ENCODE results near the gene WRAP73.
A peak's percentile ranks its signal among the peaks of the same experiment; 100 is the strongest.

WRAP73 gene

DNA sequence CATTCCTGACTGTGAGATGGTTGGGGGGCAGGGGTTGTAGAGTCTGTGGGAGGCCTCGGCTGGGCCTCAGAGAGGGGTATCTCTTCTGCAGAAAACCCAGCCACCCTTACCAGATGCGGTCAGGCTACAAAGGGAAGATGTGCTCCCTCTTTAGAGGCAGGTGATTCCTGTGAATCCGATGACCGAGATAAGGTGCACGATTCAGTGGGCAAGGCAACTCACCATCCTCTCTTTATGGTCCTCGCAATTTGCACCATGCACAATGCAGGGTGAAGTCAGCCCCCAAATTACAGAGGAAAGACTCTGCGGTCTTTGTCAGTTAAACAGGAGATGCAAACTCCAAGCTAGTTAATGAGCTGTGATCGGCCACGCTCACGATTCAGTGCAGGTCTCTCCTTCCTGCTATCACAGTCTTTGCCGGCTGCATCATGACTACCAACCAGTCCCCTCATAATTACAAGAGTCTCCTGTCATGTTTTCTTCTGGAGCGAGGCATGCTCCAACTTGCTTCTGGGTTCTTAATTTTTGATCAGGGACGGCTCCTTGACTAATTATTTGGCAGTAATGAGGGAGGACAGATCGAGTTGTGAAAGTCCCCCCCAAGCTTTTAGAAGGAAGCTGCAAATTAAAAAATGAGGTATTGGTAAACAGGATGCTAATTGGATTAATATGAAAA lies 14.9 kb upstream of the WRAP73 start:
- FAIRE-seq = no peak

GRCh38 chr1:3663999-3664699 lies 14.2 kb upstream of the WRAP73 start:
- no peak for FAIRE-seq

DNA sequence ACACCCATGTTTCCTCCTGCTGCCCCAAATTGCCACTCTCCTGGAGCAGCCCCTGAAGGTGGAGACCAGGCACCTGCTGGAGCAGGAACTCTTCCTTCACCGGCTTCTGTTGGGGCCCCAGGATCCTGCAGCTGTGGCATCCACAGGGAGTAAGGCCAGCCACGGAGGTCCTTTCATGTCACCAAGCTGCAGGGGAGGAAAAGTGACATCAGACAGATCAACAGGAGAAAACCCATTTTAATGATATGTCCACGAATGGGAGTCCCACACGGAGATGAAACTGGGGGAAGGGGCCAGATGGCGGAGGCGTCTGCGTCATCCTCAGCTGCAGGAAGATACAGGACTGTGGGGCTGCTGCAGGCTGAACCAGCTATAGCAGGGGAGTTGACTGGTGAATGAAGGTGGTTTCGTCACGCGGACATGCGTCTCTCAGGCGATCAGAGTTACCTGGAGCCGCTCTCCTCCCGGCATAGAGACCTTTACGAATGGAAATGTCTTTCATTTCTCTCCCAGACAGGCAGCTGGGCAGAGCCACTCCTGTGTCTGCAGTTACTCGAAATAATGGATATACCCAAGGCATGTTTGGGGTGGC lies 12.3 kb upstream of the WRAP73 start:
- FAIRE-seq = no peak

DNA sequence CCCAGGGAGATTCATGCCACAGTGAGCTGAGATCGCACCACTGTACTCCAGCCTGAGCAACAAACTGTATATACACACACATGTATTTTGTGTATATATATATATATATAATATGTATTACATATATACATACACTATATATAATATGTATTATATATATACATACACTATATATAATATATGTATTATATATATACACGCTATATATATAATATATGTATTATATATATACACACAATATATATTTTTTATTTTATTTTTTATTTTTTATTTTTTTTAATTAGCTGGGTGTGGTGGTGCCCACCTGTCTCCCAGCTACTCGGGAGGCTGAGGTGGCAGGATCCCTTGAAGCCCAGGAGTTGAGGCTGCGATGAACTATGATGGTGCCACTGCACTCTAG lies 11.7 kb upstream of the WRAP73 start:
- FAIRE-seq = peak; percentile 61

DNA sequence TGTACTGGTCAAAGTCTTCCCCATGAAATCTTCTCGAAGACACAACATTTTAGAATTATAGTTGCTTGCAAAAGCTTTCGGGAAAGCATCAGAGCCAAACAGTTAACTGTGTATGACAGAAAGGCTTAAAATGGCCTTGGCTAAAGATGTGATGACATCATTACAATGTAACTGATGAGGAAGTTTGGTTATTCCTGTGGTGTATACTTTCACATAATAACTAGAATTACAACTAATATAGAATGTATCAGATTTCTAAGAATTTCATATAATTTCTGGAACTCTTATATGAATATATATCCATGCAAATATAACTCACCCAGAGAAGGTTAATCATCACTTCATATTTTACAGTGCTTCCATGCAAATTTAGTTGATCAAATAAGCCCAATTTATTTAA lies 10.8 kb upstream of the WRAP73 start:
- FAIRE-seq = no peak

DNA sequence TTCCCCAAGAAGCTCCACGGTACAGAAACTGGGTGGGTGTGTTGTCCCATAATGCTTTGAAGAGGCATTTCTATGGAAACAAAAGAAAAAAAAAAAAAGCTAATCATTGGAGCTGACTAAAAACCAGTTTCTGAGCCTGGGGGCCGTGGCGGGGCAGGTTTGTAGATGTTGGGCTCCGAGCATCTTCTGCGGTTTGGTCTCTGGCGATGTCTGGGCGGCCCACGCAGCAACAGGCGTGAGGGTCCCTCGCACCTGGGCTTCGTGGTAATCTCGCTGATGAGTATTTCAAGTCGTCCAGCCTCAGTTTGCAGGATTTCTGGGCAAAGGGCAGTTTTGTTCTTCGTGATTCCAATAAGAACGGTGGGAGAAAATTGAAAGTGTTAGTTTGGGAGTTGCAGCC lies 9.2 kb upstream of the WRAP73 start:
- no peak for FAIRE-seq

DNA sequence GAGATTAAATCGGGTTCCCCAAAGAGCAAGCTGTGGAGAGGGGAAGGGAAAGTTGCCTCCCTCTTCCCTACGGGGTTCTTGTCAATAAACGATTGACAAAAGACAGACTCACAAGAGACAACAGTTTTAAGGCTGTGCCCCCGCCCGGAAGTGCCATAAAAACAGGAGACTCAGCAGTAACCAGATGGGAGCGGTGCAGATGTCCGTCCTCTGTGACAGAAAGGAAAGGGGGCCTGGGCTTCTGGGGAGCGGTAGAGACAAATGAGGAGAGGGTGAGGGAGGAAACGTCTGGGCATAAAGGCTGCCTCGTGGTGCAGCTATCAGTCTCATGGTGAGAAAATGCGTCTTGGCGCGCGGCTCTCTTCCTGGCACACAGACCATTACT lies 8.3 kb upstream of the WRAP73 start:
- FAIRE-seq = no peak

DNA sequence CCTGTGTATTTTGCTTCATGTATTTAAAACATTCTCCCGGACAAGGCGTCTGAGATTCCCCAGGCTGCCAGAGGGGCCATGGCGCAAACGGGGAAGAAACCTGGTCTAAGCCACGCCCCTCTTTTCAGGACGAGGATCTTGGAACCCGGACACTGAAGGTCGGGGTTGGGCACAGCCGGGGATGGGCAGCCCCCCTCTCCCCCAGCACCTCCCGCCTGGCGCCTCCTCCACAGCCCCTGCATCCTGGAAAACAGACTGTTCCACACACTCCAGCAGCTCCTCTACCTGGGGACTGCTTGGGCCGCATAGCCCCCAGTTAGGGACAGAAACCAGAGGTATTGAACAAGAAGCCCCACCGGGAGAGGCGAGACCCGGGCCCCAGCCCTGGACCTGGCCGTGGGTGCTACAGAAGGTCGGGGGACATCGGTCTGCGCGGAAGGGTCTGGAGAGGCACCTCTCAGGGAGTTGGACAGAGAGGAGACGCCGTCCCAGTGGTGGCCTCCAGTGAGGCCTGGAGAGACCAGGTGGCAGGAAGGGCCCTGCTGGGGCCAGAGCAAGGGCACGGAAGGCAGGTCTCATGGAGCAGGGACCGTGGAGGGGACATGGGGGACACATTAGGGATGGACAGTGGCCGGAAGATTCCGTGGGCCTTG lies 7.8 kb upstream of the WRAP73 start:
- FAIRE-seq = no peak

GRCh38 chr1:3657096-3657475 lies 7.2 kb upstream of the WRAP73 start:
- no peak for FAIRE-seq

DNA sequence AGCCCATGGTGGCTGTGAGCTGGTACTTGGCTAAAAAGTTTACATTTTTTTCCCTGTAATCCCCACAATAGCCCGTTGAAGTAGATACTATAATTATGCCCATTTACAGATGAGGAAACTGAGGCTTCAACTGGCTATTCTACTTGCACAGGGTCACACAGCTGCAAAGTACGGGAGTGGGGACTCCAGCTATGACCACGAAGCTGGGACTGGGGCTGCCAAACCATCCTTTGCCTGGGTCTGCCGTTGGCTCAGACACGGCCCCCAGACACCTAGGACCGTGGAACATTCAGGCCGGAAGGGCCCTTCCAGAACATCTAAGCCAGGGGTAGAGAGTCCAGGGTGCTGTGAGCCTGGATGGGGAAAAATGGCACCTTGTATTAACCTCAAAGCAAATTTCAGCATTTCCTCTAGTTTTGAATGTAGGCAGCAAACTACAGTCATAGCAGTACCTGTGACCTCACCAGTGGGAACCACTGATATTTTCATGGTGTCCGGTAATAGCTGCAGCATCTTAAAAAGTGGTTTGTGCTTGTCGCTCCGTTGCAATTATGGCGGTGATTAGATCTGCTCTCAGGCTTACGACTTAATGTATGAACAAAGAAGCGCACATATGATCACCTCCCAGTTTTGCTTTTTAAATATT lies 6.7 kb upstream of the WRAP73 start:
- no peak for FAIRE-seq

- FAIRE-seq = no peak
Measured at GRCh38 chr1:3654549-3655281, 4.8 kb upstream of the WRAP73 start.

- no peak for FAIRE-seq
Measured at GRCh38 chr1:3653286-3653618, 3.3 kb upstream of the WRAP73 start.

DNA sequence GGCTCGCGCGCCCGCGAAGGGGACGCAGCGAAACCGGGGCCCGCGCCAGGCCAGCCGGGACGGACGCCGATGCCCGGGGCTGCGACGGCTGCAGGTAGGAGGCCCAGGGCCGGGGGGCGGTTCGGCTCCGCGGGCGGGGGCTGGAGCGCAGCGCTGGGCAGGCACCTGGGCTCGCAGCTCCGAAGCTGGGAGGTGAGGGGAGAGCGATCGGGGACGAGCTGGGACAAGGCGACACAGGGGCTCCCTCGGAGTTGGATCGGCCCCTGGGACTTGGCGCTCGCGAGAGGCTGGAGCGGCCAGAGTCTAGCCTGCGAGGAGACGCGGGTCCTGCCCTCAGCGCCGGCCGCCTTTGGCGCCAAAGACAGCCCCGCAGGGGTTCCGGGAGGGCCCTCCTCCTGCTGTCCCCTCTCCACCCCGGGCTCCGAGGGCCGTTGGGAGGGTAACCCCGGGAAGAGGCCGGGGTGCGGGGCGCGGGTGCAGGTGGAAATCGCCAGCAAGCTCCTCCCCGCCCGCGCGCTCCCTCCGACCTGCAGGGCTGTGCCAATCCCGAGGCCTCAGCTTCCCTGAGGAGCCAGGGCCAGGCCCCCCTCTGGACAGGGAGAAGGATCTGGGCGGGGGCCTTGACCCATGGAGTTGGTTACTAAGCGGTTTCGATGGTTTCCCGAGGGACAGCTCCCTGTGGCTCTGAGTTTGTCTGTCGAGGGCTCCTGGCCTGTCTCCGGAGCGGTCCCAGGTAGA lies 2.8 kb upstream of the WRAP73 start:
- no peak for FAIRE-seq

DNA sequence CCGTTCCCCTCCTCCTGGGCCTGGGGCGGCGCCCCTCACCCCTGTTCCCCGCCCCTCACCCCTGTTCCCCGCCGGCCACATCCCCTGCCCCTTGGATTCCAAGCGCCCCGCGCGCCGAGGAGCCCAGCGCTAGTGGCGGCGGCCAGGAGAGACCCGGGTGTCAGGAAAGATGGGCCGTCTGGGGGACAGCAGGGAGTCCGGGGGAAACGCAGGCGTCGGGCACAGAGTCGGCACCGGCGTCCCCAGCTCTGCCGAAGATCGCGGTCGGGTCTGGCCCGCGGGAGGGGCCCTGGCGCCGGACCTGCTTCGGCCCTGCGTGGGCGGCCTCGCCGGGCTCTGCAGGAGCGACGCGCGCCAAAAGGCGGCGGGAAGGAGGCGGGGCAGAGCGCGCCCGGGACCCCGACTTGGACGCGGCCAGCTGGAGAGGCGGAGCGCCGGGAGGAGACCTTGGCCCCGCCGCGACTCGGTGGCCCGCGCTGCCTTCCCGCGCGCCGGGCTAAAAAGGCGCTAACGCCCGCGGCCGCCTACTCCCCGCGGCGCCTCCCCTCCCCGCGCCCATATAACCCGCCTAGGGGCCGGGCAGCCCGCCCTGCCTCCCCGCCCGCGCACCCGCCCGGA lies 2.1 kb upstream of the WRAP73 start, which contains the start of gene TP73:
TP73 (plus strand) TSS at position 587 of the 618 bp plus-strand sequence. CDS start 29,850 bp downstream, outside the sequence.
- no peak for FAIRE-seq

- no peak for FAIRE-seq
Measured at GRCh38 chr1:3651026-3651929, 1.4 kb upstream of the WRAP73 start.

- no peak for FAIRE-seq
Measured at GRCh38 chr1:3650248-3651025, 534 bp upstream of the WRAP73 start.

- no peak for FAIRE-seq
Measured at GRCh38 chr1:3646596-3646995, 3.3 kb downstream of the WRAP73 start.

GRCh38 chr1:3645666-3646355 lies 4.1 kb downstream of the WRAP73 start:
- no peak for FAIRE-seq

DNA sequence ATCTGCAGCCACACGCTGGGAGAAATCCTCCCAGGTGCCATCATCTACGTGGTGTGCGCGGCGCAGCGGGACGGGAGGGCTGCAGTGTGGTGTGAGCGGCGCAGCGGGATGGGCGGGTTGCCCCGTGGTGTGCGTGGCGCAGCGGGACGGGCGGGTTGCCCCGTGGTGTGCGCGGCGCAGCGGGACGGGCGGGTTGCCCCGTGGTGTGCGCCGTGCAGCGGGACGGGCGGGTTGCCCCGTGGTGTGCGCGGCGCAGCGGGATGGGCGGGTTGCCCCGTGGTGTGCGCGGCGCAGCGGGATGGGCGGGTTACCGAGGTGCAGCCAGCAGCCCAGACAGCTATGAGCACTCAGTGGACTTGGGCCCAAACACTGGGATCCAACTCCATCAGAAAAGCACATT lies 4.7 kb downstream of the WRAP73 start:
- FAIRE-seq = no peak
